Measurements from ENCODE around the gene GGCT. TPM values are rescaled to one million over a fixed set of nuclear protein-coding genes. Genes with fewer than 3 reads are reported as not detected.

GGCT gene
- total RNA-seq, 2 experiments from 2014 or later = 6.3 to 6.6 TPM

DNA sequence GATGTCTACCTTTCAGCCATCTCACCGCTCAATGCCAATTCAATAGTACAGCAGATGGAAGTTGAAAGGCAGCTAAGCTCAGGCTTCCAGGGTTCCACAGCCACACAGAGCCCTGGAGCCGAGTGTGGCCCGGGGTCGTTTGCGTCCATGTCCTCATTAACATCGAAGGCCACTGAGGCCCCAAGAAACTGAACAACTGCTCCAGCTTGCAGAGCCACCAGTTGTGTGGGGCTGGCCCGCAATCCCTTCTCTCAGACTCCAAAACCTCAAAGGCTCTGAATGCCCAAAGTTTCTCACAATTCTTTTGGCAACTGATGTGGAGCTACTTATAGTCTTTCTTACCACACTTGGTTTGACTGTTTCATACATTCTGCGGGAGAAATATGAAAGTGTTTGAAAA is 57.2 kb downstream of the GGCT start:
- Histone ChIP-seq H3K36me3 (ENCODE audit: insufficient read depth, low read length) (peaks cover 44% of the 10 kb centered on the region), H3K9me3 (ENCODE audit: control insufficient read depth in 1 of 2, insufficient read depth in 1 of 2, low read length in 2 of 2) (no peaks in the 10 kb centered on the region), H3K27me3 (ENCODE audit: control insufficient read depth in 1 of 2, insufficient read depth in 2 of 2, low read length in 2 of 2) (no peaks in the 10 kb centered on the region), H3K27ac (ENCODE audit: low read depth in 1 of 2, low read length in 2 of 2) (no peak overlapping the region), H3K4me1 (ENCODE audit: insufficient read depth, low read length) (peaks cover 4% of the 10 kb centered on the region), H3K4me3 (ENCODE audit: low read length) (no peak overlapping the region)
- ChIA-PET POLR2A (interaction anchor here (2.7 kb wide), 1 partner anchor 163 kb away, joined by 8 read pairs; the partner anchor contains the start of gene ZNRF2), CTCF (no interaction called here)
- DNase-seq (no peak), ATAC-seq (ENCODE audit: poor library complexity) (no peak)
- H3K27me3 Mint-ChIP-seq = no peaks in the 10 kb centered on the region
- intact Hi-C loops (cut with DNase I, micrococcal nuclease) = no loop called here
- no peak overlapping the region for H3K27ac Mint-ChIP-seq
- peaks cover 57% of the 10 kb centered on the region for H3K36me3 Mint-ChIP-seq (ENCODE audit: low read depth)
- H3K4me1 Mint-ChIP-seq (ENCODE audit: low read depth) = peaks cover 13% of the 10 kb centered on the region
- TF ChIP-seq, protein P1, sequence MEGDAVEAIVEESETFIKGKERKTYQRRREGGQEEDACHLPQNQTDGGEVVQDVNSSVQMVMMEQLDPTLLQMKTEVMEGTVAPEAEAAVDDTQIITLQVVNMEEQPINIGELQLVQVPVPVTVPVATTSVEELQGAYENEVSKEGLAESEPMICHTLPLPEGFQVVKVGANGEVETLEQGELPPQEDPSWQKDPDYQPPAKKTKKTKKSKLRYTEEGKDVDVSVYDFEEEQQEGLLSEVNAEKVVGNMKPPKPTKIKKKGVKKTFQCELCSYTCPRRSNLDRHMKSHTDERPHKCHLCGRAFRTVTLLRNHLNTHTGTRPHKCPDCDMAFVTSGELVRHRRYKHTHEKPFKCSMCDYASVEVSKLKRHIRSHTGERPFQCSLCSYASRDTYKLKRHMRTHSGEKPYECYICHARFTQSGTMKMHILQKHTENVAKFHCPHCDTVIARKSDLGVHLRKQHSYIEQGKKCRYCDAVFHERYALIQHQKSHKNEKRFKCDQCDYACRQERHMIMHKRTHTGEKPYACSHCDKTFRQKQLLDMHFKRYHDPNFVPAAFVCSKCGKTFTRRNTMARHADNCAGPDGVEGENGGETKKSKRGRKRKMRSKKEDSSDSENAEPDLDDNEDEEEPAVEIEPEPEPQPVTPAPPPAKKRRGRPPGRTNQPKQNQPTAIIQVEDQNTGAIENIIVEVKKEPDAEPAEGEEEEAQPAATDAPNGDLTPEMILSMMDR (IDR thresholded peaks at IDR 0.05) = no peak
- H3K4me3 Mint-ChIP-seq = no peak overlapping the region
- no peaks in the 10 kb centered on the region for H3K9me3 Mint-ChIP-seq

Other genes with a start within 250 kb of the GGCT start
- gene ZNRF2, start 220.2 kb downstream of the GGCT start, total RNA-seq = 10 to 100 TPM; 20.4 to 23.6 TPM
- 10 to 100 TPM; 11.6 to 12.6 TPM for gene NOD1, start 26.0 kb downstream of the GGCT start, total RNA-seq
- 100 to 1,000 TPM; 127 to 132 TPM for gene GARS1, start 90.0 kb upstream of the GGCT start, total RNA-seq
- not detected for gene CRHR2, start 177.6 kb upstream of the GGCT start, total RNA-seq
- under 1 TPM; 0.36 to 0.69 TPM for gene INMT, start 247.3 kb upstream of the GGCT start, total RNA-seq